NCI-H82 treated with DMSO at 0.1 percent for 48 hours (cell line): ENCODE measurements around the gene EML2.
A peak's percentile ranks its signal among the peaks of the same experiment; 100 is the strongest.
"Not testable (repeated sequence)": the region's sequence is repeated elsewhere in the genome, so short reads cannot be mapped to it uniquely, and the experiment has no call there.

ENCODE experiments used
- DNase-seq: peaks from one replicate; lab custom pipeline; 2025; ENCODE audit not compliant: unreplicated experiment; lab: John Stamatoyannopoulos, UW

Gene EML2

DNA sequence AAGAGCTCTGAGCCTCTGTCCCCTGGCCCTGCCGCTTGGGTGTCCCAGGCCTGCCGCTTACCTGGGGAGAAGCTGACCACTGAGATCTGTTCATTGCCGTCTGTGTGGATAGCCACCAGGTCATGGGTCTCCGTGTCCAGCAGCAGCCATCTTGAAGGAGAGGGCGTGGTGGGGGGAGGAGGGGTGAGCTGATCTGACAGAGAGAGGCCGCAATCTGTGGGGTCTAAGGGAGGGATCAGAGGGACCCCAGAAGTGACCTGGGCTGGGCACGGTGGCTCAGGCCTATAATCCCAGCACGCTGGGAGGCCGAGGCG is 22.5 kb downstream of the EML2 start:
- DNase-seq = no peak

DNA sequence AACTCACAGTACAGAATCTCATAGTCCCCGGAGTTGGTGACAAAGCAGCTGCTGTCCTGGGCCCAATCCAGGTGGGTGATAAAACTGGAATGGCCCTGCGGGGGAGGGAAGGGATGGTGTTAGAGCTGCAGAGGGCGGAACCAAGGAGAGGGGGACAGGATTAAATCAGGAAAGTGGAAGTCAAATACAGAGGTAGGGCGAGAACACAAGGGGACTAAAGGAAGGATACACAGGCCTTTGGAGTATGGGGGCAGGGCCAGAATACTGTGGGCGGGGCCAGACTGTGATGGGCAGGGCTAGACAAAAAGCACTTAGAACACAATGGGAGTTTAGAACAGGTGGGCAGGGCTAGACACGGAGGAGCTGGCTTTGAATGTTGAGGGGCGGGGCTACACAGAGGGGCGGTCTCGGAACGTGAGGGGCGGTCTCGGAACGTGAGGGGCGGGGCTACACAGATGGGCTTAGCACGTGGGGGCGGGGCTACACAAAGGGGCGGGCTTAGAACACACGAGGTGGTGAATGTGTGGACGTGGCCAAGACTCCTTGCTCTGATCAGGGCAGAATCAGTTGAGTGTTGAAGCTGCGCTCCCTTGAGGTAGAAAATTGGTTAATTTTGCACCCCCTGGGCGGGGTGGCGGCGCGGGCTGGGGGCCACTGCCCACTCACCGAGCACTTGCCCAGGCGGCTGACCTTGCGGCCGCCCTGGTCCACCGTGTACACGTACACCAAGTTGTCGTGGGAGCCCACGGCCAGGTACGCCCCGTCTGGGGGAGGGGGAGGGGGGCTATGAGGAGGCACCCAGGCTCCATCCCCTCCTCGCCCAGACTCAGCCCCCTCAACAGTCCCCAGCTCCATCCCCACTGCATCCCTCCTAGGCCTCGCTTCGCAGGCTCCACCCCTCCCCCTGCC is 23.1 kb downstream of the EML2 start:
- peak; percentile 99 for DNase-seq

DNA sequence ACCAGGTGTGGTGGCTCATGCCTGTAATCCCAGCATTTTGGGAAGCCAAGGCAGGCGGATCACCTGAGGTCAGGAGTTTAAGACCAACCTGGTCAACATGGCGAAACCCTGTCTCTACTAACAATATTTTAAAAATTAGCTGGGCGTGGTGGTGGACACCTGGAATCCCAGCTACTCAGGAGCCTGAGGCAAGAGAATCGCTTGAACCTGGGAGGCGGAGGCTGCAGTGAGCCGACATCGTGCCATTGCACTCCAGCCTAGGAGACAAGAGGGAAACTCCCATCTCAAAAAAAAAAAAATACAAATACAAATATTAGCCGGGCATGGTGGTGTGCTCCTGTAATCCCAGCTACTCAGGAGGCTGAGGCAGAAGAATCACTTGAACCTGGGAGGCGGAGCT is 24.1 kb downstream of the EML2 start:
- DNase-seq = not testable (repeated sequence)

DNA sequence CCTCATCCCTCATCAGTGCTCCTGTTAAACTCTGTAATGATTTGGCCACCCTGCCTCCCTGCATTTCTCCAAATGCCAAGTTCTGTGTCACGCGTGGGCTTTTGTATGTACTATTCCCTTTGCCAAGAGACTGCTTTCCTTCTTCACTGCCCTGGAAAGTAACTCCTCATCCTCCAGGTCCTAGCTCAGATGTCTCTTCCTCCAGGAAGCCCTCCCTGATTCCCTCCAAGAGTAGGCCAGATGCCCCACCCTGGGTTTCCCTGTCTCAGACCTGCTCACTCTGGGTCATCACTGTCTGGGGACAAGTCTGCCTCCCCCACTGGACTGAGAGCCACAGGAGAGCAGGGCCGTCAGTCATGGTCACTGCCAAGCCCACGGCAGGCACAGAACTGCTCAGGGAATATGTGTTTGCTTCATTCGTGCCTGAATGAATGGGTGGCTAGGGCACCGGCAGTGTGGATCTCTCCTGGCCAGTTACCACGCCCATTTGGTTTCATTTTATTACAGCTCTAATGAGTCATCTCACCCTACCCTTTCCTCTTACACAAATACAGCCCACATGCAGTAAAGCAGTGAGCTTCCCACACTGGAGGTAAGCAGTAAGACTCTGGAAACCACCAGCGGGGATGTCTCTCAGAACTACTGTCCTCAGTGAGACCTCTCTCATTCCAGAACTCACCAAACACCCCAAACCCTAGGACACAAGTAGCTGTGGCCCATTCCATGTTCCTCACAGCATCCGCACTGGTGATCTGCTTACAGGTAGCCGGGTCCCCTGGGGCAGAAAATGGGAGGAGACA is 25.1 kb downstream of the EML2 start:
- DNase-seq = no peak

- no peak for DNase-seq
Observed at GRCh38 chr19:45608948-45609347, 30.2 kb downstream of the EML2 start.

GRCh38 chr19:45607071-45608029 is 31.8 kb downstream of the EML2 start:
- peak; percentile 40 for DNase-seq

DNA sequence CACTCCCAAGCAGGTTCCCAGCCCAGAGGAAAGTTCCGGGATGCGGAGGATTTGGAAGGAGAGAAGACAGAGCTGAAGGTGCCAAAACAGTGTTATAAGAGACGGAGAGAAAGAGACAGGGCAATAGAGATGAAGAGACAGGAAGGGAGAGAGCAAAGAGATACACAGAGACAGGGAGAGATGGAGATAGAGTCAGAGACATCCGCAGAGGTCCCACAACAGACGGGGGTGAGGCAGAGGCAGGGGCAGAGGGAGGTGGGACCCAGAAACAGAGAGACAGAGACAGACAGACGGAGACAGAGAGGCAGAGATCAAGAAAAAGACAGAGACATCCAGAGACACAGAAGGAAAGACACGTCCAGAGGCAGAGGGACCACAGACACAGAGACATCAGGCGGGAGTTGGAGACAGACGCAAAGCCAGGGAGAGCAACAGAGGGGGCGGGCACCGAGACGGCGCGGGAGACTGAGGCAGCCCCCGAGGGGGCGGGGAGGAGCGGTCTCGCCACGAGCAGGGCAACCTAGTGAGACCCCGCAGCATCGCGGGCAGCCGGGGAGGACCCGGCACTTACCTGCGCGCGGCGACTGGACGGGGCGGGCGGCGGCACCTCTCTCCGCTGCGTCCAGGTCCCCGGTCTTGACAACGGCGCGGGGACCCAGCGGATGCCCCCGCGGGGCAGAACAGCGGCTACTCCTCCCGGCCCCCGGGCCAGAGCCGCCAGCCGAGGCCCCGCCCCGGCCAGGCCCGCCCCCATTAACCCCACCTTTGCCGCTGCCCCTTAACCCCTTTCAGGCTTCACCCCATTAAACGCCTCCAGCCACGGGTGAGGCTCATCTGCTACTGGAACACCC is 37.4 kb downstream of the EML2 start, which contains the start of gene GPR4:
TSS of gene GPR4 (minus strand) at position 689 of the 851 bp plus-strand sequence. CDS start 10,346 bp downstream, outside the sequence.
- DNase-seq = no peak

DNA sequence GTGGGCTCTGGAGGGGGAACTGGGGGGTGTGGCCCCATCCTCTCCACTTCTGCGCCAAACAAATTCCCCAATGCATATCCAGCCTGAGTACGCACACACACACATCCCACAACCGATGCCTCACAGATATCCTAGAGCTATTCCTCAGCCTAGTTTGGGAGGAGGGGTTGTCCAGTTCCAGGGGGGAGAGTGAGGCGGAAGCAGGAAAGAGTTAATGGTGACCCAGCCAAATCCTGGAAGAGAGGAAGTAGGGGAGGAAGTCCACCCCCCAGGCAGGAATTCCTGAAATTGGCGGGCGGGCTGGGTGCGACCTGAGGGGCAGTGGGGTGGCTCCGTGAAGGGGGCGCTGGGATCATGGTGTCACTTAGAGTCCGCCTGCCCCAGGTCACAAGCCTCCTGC is 38.1 kb downstream of the EML2 start:
- DNase-seq = no peak

GRCh38 chr19:45600340-45600885 is 38.8 kb downstream of the EML2 start:
- no peak for DNase-seq

DNA sequence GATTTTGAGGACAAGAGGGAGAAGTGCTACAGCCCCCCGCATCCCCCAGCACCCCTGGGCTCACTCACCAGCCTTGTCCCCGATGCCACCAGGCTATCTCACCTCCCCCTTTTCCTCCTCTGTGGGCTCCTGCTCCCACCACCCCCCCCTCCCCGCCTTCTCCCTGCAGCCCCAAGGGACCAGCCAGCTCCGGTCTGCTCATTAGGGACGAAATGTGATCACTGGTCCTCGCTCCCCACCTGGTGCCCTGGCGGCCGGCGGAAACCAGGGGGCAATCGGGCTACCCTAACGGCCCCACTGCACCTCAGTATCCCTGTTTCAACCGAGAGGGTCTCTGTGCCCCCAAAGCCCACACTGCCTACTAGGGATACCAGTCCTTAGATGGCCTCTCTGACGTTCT is 39.9 kb downstream of the EML2 start:
- no peak for DNase-seq

DNA sequence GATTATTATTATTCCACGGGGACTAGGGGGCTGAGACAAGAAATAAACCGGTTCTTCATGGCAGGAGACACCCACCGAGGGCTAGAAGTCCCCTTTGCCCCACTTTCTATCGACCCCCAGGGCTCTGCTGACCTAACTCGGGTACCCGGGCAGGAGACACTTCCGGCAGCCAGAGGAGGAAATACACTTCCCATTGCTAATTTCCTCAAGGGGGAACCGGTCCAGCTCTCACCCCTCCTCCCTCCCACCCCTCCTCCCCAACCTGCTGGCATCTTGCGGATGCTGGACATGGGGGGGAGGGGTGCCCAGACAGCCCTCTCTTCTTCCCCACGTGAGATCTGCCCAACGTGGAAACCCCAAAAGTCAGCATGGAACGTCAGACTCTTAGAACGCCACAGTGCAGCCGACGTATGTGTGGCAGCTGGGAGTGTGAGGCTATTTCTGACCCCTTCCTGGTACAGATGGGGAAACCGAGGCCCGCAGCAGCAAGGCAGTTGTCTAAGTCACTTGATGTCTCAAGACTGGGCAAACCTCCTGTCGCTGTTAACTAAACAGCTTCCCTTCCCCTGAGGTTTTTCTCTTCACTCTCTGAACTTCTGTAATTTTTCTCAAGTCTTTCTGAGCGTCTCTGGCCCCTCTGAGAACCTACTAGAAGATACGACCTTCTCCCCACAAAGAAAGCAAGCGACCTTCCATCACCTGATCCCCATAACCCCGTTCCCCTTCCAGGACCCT is 40.8 kb downstream of the EML2 start:
- DNase-seq = no peak

DNA sequence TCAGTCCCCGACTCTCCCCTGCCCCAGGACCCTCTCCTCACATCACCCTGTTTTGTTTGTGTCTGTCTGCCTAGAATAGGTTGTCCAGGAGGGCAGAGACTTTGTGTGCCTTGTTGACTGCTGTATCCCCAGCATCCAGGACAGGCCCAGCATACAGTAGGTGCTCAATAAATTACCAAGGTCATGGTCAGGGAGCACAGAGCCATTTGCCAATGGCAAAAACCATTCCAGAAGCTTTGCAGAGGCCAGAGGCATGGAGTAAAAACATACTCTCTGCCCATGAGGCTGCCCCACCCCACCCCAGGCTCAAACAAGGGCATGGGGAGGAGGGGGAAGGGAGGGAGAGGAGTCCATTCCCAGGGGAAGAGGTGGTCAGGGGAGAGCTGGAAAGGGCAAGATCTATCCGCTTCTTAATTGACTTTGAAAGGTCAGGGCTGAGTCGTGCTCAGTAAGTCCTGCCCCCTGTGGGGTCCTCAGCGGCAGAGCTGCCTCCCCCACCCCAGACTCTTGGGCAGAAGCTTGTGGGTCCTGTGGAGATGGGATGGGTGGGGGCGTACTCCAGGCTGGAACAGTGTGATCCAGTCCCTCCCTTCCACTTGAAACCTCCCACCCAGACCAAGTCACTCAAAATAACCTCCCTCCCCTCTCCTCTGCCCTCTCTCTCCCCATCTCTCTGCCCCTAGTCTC is 41.6 kb downstream of the EML2 start:
- DNase-seq = no peak

DNA sequence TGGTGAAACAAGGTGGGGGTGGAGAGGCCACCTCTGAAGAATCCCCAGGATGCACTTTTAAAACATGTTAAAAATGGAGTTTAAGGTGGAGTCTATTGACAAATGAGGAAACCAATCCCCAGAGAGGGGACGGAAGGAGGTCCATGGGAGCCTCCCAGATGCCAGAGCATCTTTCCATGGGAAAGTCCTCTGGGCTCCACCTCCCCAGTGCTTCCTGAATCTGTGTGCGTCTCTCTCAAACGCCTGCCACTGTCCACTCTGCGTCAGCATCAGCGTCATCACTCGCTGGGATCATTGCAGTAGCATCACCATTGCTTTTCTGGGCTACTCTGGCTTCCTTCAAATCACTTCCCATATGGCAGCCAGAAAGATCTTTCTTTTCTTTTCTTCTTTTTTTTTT is 43.4 kb downstream of the EML2 start:
- DNase-seq = no peak

DNA sequence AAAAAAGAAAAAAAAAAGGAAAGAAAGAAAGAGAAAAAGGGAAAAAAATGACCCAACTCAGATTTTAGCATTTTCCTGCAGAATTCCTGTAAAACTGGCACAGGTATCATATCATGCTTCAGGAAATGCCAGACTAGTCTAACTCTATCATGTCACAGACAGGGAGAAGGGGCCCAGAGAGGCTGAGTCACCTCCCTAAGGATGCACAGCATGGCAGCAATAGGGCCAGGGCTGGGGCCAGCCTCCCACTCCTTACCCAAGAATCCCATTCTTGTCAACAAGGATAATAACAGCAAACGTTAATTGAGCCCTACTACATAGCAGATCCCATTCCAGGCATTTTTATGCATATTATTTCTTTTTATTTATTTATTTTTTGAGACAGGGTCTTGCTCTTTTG is 45.7 kb downstream of the EML2 start:
- DNase-seq = no peak

DNA sequence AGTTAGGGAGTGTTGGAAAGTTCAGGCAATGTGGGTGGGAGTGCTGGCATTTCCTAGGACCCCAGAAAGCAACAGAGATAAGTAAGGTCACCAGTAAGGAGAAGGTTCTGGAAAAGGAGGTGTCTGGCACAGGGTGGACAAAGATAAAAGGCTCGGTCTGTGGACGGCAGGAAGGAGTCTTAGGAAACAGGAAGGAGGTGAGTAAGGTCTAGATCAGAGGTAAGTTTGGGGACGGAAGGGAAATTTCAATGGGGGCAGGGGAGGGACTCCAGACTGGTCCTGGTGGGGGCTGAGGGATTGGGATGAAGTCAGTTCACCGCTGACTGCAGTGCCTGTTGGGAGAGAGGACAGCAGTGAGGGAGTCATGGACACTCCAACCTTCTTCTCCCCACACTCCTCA is 46.8 kb downstream of the EML2 start:
- DNase-seq = no peak

DNA sequence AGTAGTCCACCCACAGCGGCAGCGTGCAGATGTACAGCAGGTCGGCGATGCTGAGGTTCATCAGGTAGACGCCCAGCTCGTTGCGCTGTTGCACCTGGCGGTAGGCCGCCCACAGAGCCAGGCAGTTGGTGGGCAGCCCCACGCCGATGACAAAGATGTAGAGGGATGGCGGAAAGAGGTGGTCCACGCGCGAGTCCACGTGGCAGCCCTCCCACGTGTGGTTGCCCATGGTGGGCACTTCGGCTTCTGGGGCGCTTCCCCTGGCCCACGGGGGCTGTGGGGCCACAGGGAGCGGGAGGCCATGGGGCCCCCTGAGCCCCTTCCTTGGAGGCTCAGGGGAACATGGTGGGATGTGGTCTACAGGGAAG is 47.6 kb downstream of the EML2 start:
- no peak for DNase-seq

- no peak for DNase-seq
Observed at GRCh38 chr19:45591004-45591637, 48.1 kb downstream of the EML2 start.

GRCh38 chr19:45590300-45591003 is 48.7 kb downstream of the EML2 start:
- no peak for DNase-seq
